HepG2 (cell line): ENCODE measurements around the gene POLRMT. TPM values are rescaled to one million over a fixed set of nuclear protein-coding genes. Genes with fewer than 3 reads are reported as not detected.
A peak's percentile ranks its signal among the peaks of the same experiment; 100 is the strongest.

Experiments used
- CCDC6 ChIP-seq: sonication (generic); formaldehyde crosslinking; IDR thresholded peaks from 2 replicates; pipeline ENCODE4 v1.8.1; 2022; ENCODE audit warnings: mild to moderate bottlenecking, missing genetic modification reagents, moderate library complexity
- GABPB1 ChIP-seq: IDR thresholded peaks from 2 replicates; pipeline ENCODE4 v1.6.1; 2016; ENCODE audit warnings: mild to moderate bottlenecking, missing genetic modification reagents, moderate library complexity, missing compliant biosample characterization
- GFI1 ChIP-seq: sonication (generic); formaldehyde crosslinking; IDR thresholded peaks from 2 replicates; pipeline ENCODE4 v1.5.0; 2020; ENCODE audit warnings: missing genetic modification reagents, mild to moderate bottlenecking, borderline replicate concordance
- HMGXB4 ChIP-seq, 2 experiments: sonication (generic) in 1 of 2; formaldehyde crosslinking in 1 of 2; IDR thresholded peaks; 2 replicates each; pipeline versions ENCODE4 v1.4.0 to v1.6.1; 2018 to 2020; ENCODE audit warnings: missing genetic modification reagents in 2 of 2, borderline replicate concordance in 1 of 2, low read depth in 1 of 2, mild to moderate bottlenecking in 1 of 2, missing biosample characterization in 1 of 2
- HOXA3 ChIP-seq: sonication (generic); formaldehyde crosslinking; IDR thresholded peaks from 2 replicates; pipeline ENCODE4 v1.5.0; 2020; ENCODE audit warnings: missing genetic modification reagents
- KLF12 ChIP-seq: sonication (generic); formaldehyde crosslinking; IDR thresholded peaks from 2 replicates; pipeline ENCODE4 v1.4.0; 2020; ENCODE audit warnings: missing genetic modification reagents, borderline replicate concordance
- MAFK ChIP-seq, 2 experiments: IDR thresholded peaks in 1 of 2; conservative IDR thresholded peaks in 1 of 2; 2 replicates each; pipeline ENCODE4 v1.6.1; 2011; ENCODE audit warnings: improper control_type of control experiment in 2 of 2, low read length in 2 of 2
- NPAS2 ChIP-seq: sonication (generic); formaldehyde crosslinking; IDR thresholded peaks from 2 replicates; pipeline ENCODE4 v1.8.0; 2022; ENCODE audit warnings: mild to moderate bottlenecking, missing genetic modification reagents, borderline replicate concordance
- ONECUT2 ChIP-seq: sonication (generic); formaldehyde crosslinking; IDR thresholded peaks from 2 replicates; pipeline ENCODE4 v1.4.0; 2020; ENCODE audit warnings: missing genetic modification reagents
- PAX8 ChIP-seq: sonication (generic); formaldehyde crosslinking; IDR thresholded peaks from 2 replicates; pipeline ENCODE4 v1.8.0; 2022; ENCODE audit warnings: mild to moderate bottlenecking, missing genetic modification reagents, borderline replicate concordance
- PHF21A ChIP-seq: sonication (generic); formaldehyde crosslinking; IDR thresholded peaks from 2 replicates; pipeline ENCODE4 v1.5.0; 2020; ENCODE audit warnings: mild to moderate bottlenecking, missing genetic modification reagents
- RXRA ChIP-seq: sonication (generic); formaldehyde crosslinking; IDR thresholded peaks from 2 replicates; pipeline ENCODE4 v1.5.1; 2020; ENCODE audit warnings: missing genetic modification reagents
- SOX5 ChIP-seq: IDR thresholded peaks from 2 replicates; pipeline ENCODE4 v1.6.1; 2016; ENCODE audit warnings: borderline replicate concordance
- ZBTB1 ChIP-seq: sonication (generic); formaldehyde crosslinking; IDR thresholded peaks from 2 replicates; pipeline ENCODE4 v1.4.0; 2020; ENCODE audit warnings: missing genetic modification reagents, borderline replicate concordance
- ZBTB39 ChIP-seq: sonication (generic); formaldehyde crosslinking; IDR thresholded peaks from 2 replicates; pipeline ENCODE4 v1.5.0; 2020; ENCODE audit warnings: missing genetic modification reagents
- ZFP37 ChIP-seq: sonication (generic); formaldehyde crosslinking; IDR thresholded peaks from 2 replicates; pipeline ENCODE4 v1.4.0; 2020; ENCODE audit warnings: missing genetic modification reagents, borderline replicate concordance
- ZFP91 ChIP-seq: sonication (generic); formaldehyde crosslinking; IDR thresholded peaks from 2 replicates; pipeline ENCODE4 v1.9.0; 2022; ENCODE audit warnings: missing genetic modification reagents, mild to moderate bottlenecking, borderline replicate concordance
- ZFYVE20 ChIP-seq: sonication (generic); formaldehyde crosslinking; IDR thresholded peaks from 2 replicates; pipeline ENCODE4 v1.8.0; 2023; ENCODE audit warnings: low read depth, mild to moderate bottlenecking, moderate library complexity, missing genetic modification reagents, borderline replicate concordance
- ZNF180 ChIP-seq: sonication (generic); formaldehyde crosslinking; IDR thresholded peaks from 2 replicates; pipeline ENCODE4 v1.4.0; 2020; ENCODE audit warnings: low read depth, missing genetic modification reagents, borderline replicate concordance
- ZNF333 ChIP-seq: sonication (generic); formaldehyde crosslinking; IDR thresholded peaks from 2 replicates; pipeline ENCODE4 v1.4.0; 2020; ENCODE audit warnings: mild to moderate bottlenecking, missing genetic modification reagents, borderline replicate concordance
- ZNF691 ChIP-seq: sonication (generic); formaldehyde crosslinking; IDR thresholded peaks from 2 replicates; pipeline ENCODE4 v1.4.0; 2020; ENCODE audit warnings: missing genetic modification reagents, low read depth, mild to moderate bottlenecking, borderline replicate concordance
- ZNF703 ChIP-seq: sonication (generic); formaldehyde crosslinking; IDR thresholded peaks from 2 replicates; pipeline ENCODE4 v1.5.1; 2020; ENCODE audit warnings: missing genetic modification reagents, mild to moderate bottlenecking, moderate library complexity, borderline replicate concordance
- ZNF777 ChIP-seq: sonication (generic); formaldehyde crosslinking; IDR thresholded peaks from 2 replicates; pipeline ENCODE4 v1.4.0; 2020; ENCODE audit warnings: missing genetic modification reagents
- polyA plus RNA-seq, 8 experiments: library from polyadenylated mRNA; depleted of rRNA in 3 of 8; stranded (reverse) in 7 of 8; unstranded in 1 of 8; fragments of >200 nt; fragmentation: Illumina TruSeq in 4 of 8; extraction: Trizol in 4 of 8; gene quantifications; 2 replicates each; pipeline versions ENCODE4 v1.2.1 to v1.2.3, GENCODE V29; 2011 to 2016; ENCODE audit warnings: low read depth in 4 of 8, missing spikeins in 1 of 8, mixed read lengths in 1 of 8; ENCODE audit not compliant: insufficient read depth in 1 of 8
- total RNA-seq, 5 experiments: library from RNA; depleted of rRNA; stranded (reverse); fragments of >200 nt; fragmentation: Illumina TruSeq; extraction: Trizol; gene quantifications; 2 replicates each; pipeline ENCODE4 v1.2.3, GENCODE V29; 2016; ENCODE audit warnings: low read depth in 1 of 5

Gene POLRMT
- total and polyA plus RNA-seq, 2 of the 13 experiments (the other 11 are each of a cell fraction or from before 2014, with no cell fraction given): 78.0 to 101 TPM

- TF ChIP-seq ZNF703 (CRISPR knock-in tag) (no peak), ZNF333 (peak; percentile 52; the same call in 1 of the 2 replicates), NPAS2 (CRISPR knock-in tag) (no peak), PAX8 (CRISPR knock-in tag) (no peak; the same call in 1 of the 2 replicates), ZBTB39 (CRISPR knock-in tag) (no peak), CCDC6 (CRISPR knock-in tag) (peak; percentile 50; the same call in 1 of the 2 replicates), PHF21A (CRISPR knock-in tag) (peak; percentile 58; the same call in 1 of the 2 replicates), RXRA (CRISPR knock-in tag) (no peak; the same call in 1 of the 2 replicates), MAFK (conservative IDR thresholded peaks at IDR 0.05 in 1 of 2, IDR thresholded peaks at IDR 0.05 in 1 of 2; ENCODE audit: low read length in 2 of 2) (no peak), KLF12 (CRISPR knock-in tag) (no peak), ZFYVE20 (CRISPR knock-in tag) (no peak), ZFP37 (CRISPR knock-in tag) (no peak), ZNF180 (CRISPR knock-in tag) (no peak), ONECUT2 (CRISPR knock-in tag) (no peak), SOX5 (CRISPR knock-in tag) (0 out of 2 replicates have a peak, but pooled peaks have one; percentile 21), GFI1 (CRISPR knock-in tag) (no peak), ZNF777 (CRISPR knock-in tag) (peak; percentile 23; the same call in 1 of the 2 replicates), ZFP91 (CRISPR knock-in tag) (no peak), HOXA3 (CRISPR knock-in tag) (peak; percentile 69), HMGXB4 (CRISPR knock-in tag; IDR thresholded peaks at IDR 0.05; ENCODE audit: borderline replicate concordance in 1 of 2, low read depth in 1 of 2) (peak; percentile 16 to 57; a peak in 2 of 4 replicates), ZNF691 (CRISPR knock-in tag) (peak; percentile 51), ZBTB1 (no peak), GABPB1 (CRISPR knock-in tag) (peak; percentile 53)
Observed at GRCh38 chr19:572140-572742, 61.1 kb downstream of the POLRMT start, which contains the start of gene BSG (continued).
